Activated naive CD8-positive, alpha-beta T cell treated with anti-CD3 and anti-CD28 coated beads, Interleukin-2, amount 50 U/mL, for 24 hours (primary cell): ENCODE results near the gene GRIP1.

ENCODE experiments used
- ATAC-seq: fragments of 150-1000 bp; cut with Tn5 transposase; one replicate; pipeline ENCODE4 v1.10.0; 2021
- DNase-seq: peaks from one replicate; pipeline ENCODE4 v3.0.0; 2021
- H3K27ac Mint-ChIP-seq: one replicate; pipeline ENCODE4 v1.8.0; 2021; ENCODE audit warnings: mild to moderate bottlenecking, mixed read lengths
- H3K27me3 Mint-ChIP-seq: one replicate; pipeline ENCODE4 v1.8.0; 2021; ENCODE audit warnings: mixed read lengths
- H3K36me3 Mint-ChIP-seq: one replicate; pipeline ENCODE4 v1.8.0; 2021; ENCODE audit warnings: low read depth, mixed read lengths
- H3K4me1 Mint-ChIP-seq: one replicate; pipeline ENCODE4 v1.8.0; 2021; ENCODE audit warnings: mixed read lengths
- H3K4me3 Mint-ChIP-seq: one replicate; pipeline ENCODE4 v1.8.0; 2021; ENCODE audit warnings: mild to moderate bottlenecking, moderate library complexity, mixed read lengths
- H3K9me3 Mint-ChIP-seq: one replicate; pipeline ENCODE4 v1.8.0; 2021; ENCODE audit warnings: mixed read lengths

GRIP1 gene

DNA sequence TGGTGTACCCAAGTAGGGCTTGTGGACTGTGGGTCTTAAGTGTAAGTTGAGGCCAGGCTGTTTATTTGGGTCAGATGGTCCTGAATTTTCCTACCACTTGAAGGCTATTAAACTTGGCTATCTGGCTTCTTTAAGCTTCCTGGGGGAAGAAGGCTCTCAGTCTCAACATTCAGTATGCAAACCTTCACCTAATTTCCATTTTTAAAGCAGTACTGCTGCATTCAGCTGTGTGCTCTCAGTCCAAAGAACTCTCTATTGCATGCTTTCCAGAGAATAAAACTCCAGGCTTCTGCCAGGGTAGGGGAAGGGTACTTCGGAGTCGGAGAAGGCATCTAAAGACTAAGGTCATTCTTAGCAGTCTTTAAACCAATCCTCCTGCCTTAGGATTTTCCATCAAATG, 252.2 kb downstream of the GRIP1 start:
- Mint-ChIP-seq H3K36me3 (peaks cover 1% of the 10 kb centered on the region), H3K4me3 (no peak overlapping the region)

DNA sequence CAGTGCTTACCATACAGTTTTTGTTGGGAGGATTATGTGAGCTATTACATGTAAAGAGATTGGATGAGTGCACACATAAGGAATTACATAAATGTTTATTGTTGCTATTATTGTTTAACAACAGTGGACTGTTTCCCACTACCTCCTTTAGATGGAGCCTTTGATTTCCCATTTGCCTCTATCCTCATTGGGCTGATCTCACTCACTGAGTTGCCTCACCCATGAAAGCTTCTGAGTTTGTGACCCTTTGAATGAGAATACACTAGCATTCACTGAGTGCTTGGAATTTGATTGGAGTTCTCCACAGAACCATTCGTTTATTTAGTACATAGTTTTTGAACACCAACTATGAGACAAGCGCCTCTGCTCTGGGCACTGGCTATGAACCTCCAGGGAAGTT, 255.6 kb downstream of the GRIP1 start:
- no peaks in the 10 kb centered on the region for H3K27me3 Mint-ChIP-seq
- H3K9me3 Mint-ChIP-seq, result peaks cover 14% of the 10 kb centered on the region
- H3K4me1 Mint-ChIP-seq, result no peaks in the 10 kb centered on the region
- DNase-seq (no peak), ATAC-seq (no peak)
- H3K36me3 Mint-ChIP-seq, result peaks cover 1% of the 10 kb centered on the region
- no peak overlapping the region for H3K27ac Mint-ChIP-seq
- no peak overlapping the region for H3K4me3 Mint-ChIP-seq

More for the DNA sequence above, 252.2 kb downstream of the GRIP1 start:
- H3K27ac Mint-ChIP-seq, result no peak overlapping the region
- DNase-seq, result no peak
- no peaks in the 10 kb centered on the region for H3K4me1 Mint-ChIP-seq
- no peak for ATAC-seq
- peaks cover 14% of the 10 kb centered on the region for H3K9me3 Mint-ChIP-seq
- no peaks in the 10 kb centered on the region for H3K27me3 Mint-ChIP-seq

DNA sequence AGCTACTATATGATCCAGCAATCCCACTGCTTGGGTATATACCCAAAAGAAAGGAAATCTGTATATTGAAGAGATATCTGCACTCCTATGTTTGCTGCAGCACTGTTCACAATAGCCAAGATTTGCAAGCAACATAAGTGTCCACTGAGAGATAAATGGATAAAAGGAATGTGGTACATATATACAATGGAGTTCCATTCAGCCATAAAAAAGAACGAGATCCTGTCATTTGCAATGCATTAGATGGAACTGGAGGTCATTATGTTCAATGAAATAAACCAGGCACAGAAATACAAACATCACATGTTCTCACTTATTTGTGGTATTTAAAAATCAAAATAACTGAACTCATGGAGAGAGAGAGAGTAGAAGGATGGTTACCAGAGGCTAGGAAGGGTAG, 260.0 kb downstream of the GRIP1 start:
- Mint-ChIP-seq H3K4me1 (no peaks in the 10 kb centered on the region), H3K36me3 (no peaks in the 10 kb centered on the region), H3K27me3 (peaks cover 10% of the 10 kb centered on the region), H3K9me3 (no peaks in the 10 kb centered on the region), H3K27ac (no peak overlapping the region), H3K4me3 (no peak overlapping the region)
- DNase-seq (no peak), ATAC-seq (no peak)

DNA sequence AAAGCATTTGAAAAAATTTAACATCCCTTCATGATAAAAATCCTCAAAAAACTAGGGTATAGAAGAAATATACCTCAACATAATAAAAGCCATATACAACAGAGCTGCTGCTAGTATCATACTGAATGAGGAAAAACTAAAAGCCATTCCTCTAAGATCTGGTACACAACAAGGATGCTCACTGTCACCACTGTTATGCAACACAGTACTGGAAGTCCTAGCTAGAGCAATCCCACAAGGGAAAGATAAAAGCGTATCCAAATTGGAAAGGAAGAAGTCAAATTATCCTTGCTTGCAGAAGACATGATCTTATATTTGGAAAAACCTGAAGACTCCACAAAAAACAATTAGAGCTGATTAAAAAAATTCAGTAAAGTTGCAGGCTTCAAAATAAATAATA, 261.7 kb downstream of the GRIP1 start:
- ATAC-seq, result no peak
- no peak for DNase-seq
- no peaks in the 10 kb centered on the region for H3K9me3 Mint-ChIP-seq
- no peak overlapping the region for H3K27ac Mint-ChIP-seq
- H3K36me3 Mint-ChIP-seq, result no peaks in the 10 kb centered on the region
- H3K27me3 Mint-ChIP-seq, result peaks cover 13% of the 10 kb centered on the region
- H3K4me1 Mint-ChIP-seq, result no peaks in the 10 kb centered on the region
- no peak overlapping the region for H3K4me3 Mint-ChIP-seq

DNA sequence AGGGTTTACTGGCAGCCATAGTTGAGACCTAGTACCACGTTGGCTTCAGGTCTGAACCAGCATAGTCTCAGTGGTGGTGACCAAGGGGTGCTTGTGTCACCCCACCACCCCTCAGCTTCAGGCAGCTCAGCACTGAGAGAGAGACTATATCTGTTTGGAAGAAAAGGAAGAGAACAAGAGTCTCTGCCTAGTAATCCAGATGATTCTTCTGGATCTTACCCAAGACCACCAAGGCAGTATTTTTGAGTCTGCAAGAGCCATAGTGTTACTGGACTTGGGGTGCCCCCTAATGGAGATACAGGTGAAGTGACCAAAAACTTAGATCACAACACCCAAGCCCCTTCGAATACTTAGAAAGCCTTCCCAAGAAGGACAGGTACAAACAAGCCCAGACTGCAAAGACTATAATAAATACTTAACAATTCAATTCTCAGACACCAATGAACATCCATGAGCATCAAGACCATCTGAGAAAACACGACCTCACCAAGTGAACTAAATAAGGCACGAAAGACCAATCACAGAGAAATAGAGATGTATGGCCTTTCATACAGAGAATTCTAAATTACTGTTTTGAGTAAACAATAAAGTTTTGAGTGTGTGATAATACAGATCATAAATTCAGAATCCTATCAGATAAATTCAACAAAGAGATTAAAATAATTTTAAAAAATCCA, 269.5 kb downstream of the GRIP1 start:
- peak; percentile 16 for DNase-seq
- Mint-ChIP-seq H3K36me3 (no peaks in the 10 kb centered on the region), H3K27me3 (peaks cover 10% of the 10 kb centered on the region), H3K9me3 (no peaks in the 10 kb centered on the region), H3K4me3 (no peak overlapping the region), H3K4me1 (no peaks in the 10 kb centered on the region), H3K27ac (no peak overlapping the region)
- ATAC-seq, result peak; percentile 43

DNA sequence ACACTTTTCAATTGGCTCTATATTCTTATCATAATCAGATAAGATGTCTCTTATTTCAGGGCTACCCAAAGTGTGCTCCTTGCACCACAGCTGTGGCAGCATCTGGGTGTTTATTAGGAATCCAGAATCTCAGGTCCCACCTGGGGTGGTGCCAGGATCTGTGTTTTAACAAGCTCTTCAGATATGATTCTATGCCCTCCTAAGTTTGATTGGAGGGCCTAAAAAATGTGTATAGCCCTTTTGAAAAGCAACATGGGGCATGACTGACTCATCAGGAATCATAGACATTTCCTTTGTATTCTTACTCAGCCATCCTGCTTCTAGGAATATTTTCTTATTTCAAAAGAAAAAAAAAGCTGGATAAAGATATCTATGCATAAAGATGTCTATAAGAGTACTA, 273.5 kb downstream of the GRIP1 start:
- no peaks in the 10 kb centered on the region for H3K9me3 Mint-ChIP-seq
- H3K36me3 Mint-ChIP-seq, result no peaks in the 10 kb centered on the region
- peaks cover 2% of the 10 kb centered on the region for H3K27me3 Mint-ChIP-seq
- no peak overlapping the region for H3K27ac Mint-ChIP-seq
- ATAC-seq, result no peak
- no peak for DNase-seq
- H3K4me3 Mint-ChIP-seq, result no peak overlapping the region
- no peaks in the 10 kb centered on the region for H3K4me1 Mint-ChIP-seq

DNA sequence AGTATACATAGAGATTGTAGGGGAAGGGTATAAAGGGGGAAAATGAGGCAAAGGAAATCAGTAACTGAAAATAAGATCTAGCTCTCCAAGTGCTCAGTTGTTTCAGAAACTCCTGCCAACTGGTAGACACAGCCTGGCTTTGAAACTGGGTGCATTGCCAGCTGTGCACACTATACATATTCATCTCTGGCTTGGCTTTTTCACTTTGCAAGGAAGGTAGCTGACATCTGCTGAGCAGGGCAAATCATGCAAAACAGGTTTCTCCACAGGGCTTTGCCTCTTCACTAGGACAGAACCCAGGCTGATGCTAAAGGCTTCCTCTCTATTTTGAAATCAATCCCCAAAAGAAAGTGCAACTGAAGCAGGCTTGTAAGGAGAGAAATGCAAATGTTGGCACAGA, 275.1 kb downstream of the GRIP1 start:
- no peaks in the 10 kb centered on the region for H3K4me1 Mint-ChIP-seq
- no peaks in the 10 kb centered on the region for H3K36me3 Mint-ChIP-seq
- DNase-seq (no peak), ATAC-seq (no peak)
- H3K4me3 Mint-ChIP-seq, result no peak overlapping the region
- H3K27ac Mint-ChIP-seq, result no peak overlapping the region
- H3K27me3 Mint-ChIP-seq, result no peaks in the 10 kb centered on the region
- H3K9me3 Mint-ChIP-seq, result no peaks in the 10 kb centered on the region

DNA sequence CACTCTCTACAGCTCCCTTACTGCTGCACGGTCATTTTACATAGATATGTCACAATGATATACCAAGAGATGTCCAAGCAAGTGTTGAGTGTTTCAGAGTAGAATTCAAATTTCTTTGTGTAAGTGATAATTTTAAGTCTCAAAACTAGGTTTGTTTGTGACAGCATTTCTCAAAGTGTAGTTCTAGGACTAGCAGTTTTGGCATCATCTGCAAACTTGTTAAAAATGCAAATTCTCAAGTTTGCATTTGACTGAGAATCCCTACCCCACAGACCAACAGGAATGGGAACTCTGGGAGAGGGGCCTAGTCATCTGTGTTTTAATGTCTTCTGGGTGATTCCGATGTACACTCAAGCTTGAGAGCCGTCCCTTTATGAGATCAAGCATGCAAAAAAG, 279.0 kb downstream of the GRIP1 start:
- no peaks in the 10 kb centered on the region for H3K4me1 Mint-ChIP-seq
- DNase-seq (no peak), ATAC-seq (no peak)
- no peaks in the 10 kb centered on the region for H3K36me3 Mint-ChIP-seq
- H3K27ac Mint-ChIP-seq, result no peak overlapping the region
- H3K9me3 Mint-ChIP-seq, result no peaks in the 10 kb centered on the region
- H3K4me3 Mint-ChIP-seq, result no peak overlapping the region
- H3K27me3 Mint-ChIP-seq, result peaks cover 6% of the 10 kb centered on the region

DNA sequence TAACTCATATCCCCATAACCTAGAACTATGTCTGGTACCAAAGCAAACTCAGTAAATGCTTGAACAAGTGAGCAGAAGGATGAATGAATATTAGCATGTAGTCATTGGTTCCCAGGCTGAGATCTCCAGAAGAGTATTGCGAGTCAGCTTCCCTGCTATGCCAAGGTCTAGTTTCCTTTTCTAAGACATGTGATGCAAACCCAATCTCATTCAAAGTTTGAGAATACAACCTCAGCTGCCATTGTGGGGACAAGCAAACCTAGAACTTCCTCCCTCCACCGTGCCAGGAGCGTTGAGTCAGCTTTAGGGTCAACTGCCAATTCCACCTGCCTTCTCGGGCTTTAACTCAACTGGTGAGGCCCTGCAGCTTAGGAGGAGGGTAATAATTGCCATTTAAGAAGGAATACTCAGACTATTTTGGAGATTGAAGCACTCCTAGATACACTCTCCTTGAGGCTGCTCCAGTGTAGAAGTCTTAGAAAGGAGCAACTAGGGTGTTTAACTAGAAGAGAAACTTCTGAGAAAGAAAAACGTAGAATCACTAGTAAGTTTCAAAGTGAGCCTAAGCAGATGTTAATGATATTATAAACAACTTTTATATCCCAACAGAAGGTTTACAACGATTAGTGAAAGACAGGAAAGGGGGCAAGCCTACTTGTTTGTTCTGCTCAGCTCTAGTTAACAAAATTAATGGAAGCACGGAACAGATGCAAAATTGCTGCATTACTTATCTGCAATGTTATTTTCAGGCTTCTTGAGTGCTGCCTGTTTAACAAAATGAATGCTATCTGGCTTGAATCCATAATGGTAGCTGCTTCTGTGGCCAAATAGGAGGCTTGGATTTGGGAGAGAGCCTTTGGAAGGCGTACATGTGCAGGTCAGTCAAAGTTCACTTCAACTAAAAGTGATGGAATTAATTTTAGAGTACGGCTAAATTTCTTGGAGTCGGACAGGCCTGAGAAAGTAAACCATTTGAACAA, 279.7 kb downstream of the GRIP1 start:
- H3K9me3 Mint-ChIP-seq, result no peaks in the 10 kb centered on the region
- peaks cover 8% of the 10 kb centered on the region for H3K27me3 Mint-ChIP-seq
- no peaks in the 10 kb centered on the region for H3K36me3 Mint-ChIP-seq
- DNase-seq (no peak), ATAC-seq (no peak)
- H3K4me3 Mint-ChIP-seq, result no peak overlapping the region
- no peak overlapping the region for H3K27ac Mint-ChIP-seq
- H3K4me1 Mint-ChIP-seq, result peaks cover 5% of the 10 kb centered on the region

DNA sequence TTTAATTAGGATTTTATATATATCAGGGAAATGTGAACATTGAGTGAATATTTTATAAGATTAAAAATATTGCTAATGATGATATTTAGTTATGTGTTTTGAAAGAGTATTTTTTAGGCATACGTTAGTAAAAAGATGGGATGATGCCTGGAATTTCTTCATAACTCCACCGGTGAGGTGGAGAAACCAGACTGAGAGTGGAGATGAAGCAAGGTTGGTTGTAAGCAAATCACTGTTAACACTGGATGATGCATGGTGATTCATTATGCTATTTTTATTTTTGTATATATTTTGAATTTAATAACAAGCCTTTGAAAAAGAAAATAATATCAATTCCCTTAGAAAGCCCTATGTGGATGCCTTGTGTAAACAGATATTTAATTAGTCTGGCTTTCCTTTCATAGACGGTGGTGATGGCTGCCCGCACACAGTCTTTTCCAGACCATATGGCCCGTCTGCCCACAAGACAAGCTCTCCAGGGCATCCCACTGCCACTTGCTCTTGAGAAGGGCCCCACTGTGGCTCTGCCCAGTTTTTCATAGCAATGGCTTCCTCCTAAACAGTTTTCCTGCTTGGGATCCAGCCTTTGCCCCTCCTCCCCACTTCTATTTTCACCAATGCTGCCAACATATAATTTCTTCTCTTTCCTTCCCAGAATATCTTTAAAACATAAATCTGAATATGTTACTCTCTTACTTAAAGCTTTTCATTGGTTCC, 281.1 kb downstream of the GRIP1 start:
- Mint-ChIP-seq H3K4me1 (peaks cover 14% of the 10 kb centered on the region), H3K9me3 (no peaks in the 10 kb centered on the region), H3K27ac (no peak overlapping the region), H3K27me3 (peaks cover 8% of the 10 kb centered on the region), H3K36me3 (no peaks in the 10 kb centered on the region), H3K4me3 (no peak overlapping the region)
- ATAC-seq, result no peak
- no peak for DNase-seq

DNA sequence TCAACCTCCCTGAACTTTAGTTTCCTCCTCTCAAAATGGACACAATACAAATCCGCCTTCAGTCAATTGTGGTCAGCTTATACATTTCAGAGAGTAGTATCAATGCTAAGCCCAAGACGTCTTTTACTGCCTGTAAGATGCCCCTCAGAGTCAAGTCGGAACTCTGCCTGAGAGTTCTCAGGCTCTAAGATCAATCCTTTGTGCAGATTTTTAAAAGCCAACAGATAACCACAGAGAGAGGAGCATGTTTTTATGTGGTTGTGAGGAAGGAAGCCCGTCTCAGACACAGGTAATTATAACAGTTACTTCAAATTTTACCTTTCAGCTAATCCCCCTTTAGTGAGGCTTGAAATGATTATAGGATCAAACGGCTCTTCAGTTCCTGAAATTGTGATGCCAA, 285.0 kb downstream of the GRIP1 start:
- H3K4me3 Mint-ChIP-seq, result no peak overlapping the region
- peak; percentile 33 for ATAC-seq

DNA sequence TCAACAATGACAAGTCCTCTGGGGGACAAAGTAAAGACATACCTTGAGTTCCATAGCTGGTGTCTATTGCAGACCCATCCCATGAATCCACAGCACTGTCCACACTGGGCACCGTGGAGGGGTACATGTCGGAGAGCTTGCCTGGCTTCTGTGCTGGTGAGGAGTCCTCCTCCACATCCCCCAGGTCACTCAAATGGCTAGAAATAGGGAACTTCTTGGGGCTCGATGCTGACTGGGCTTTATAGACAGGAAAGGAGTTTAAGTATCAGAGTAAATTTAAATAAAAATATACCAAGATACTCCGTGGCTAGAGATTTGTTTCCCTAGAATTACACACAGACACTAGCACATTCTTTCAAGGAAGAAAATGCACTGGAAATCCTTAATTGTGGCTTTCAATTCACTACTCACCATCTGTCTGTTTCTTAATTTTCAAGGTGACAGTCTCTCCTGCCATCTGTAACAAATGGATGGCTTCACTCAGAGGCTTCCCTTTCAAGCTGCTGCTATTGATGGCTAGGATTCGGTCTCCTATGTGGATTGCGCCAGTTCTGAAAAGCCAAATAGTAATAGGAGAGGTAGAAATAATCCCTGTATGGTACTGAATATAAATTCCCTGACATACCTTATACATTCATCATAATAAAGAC, 286.5 kb downstream of the GRIP1 start:
- ATAC-seq, result no peak
- Mint-ChIP-seq H3K27ac (no peak overlapping the region), H3K27me3 (peaks cover 8% of the 10 kb centered on the region)

More for the DNA sequence above, 285.0 kb downstream of the GRIP1 start:
- Mint-ChIP-seq H3K9me3 (no peaks in the 10 kb centered on the region), H3K36me3 (no peaks in the 10 kb centered on the region), H3K27me3 (peaks cover 8% of the 10 kb centered on the region), H3K27ac (no peak overlapping the region), H3K4me1 (peaks cover 14% of the 10 kb centered on the region)
- DNase-seq, result no peak

DNA sequence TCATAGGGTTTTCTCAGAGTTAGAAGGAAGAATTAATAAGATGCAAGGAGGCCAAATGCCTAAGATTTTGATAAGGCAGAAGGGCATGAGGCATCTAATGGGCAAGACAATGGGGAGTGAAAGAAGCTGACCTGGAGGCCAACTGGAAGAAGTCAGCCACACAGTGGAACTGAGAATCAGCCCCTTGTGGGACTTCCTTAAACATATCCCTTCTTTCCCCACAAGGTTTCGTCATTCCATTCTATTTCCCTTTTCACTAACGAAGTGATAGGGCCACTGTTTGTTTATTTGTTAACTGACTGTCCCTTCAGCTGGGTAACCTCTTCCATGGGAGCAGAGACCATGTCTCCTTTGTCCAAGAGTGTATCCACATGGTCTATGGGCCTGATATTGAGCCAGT, 290.4 kb downstream of the GRIP1 start:
- H3K4me3 Mint-ChIP-seq, result no peak overlapping the region
- peaks cover 2% of the 10 kb centered on the region for H3K4me1 Mint-ChIP-seq
- ATAC-seq, result no peak
- no peak for DNase-seq
- no peaks in the 10 kb centered on the region for H3K27me3 Mint-ChIP-seq
- H3K9me3 Mint-ChIP-seq, result peaks cover 3% of the 10 kb centered on the region
- H3K36me3 Mint-ChIP-seq, result peaks cover 3% of the 10 kb centered on the region
- no peak overlapping the region for H3K27ac Mint-ChIP-seq

More for the DNA sequence above, 286.5 kb downstream of the GRIP1 start:
- Mint-ChIP-seq H3K4me1 (peaks cover 14% of the 10 kb centered on the region), H3K36me3 (no peaks in the 10 kb centered on the region), H3K4me3 (no peak overlapping the region), H3K9me3 (peaks cover 3% of the 10 kb centered on the region)
- DNase-seq, result no peak

DNA sequence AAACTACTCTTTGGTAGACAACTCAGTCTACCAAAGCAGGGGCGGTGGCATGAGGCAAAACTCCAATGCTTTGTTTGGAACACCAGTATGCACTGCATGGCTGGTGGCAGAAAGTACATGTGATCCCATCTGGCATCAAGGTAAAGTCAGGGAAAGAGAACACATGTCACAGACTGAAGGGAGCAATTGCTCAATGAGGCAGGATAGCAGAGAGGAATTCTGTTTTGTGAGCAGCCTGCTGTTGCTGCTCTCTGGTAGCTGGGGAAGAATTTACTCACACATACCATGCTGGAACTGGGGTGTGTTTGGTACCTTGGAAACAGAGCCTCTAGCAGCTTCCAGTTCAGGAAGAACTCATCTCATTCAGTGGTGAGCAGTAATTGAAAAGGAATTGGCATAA, 291.8 kb downstream of the GRIP1 start:
- DNase-seq (no peak), ATAC-seq (no peak)
- Mint-ChIP-seq H3K27me3 (no peaks in the 10 kb centered on the region), H3K36me3 (peaks cover 3% of the 10 kb centered on the region), H3K4me3 (no peak overlapping the region), H3K27ac (no peak overlapping the region), H3K9me3 (peaks cover 3% of the 10 kb centered on the region), H3K4me1 (no peaks in the 10 kb centered on the region)
